Ovary (tissue), 3 donors: ENCODE data around the gene DAB1.

Experiments
- POLR2A ChIP-seq: fragments of 450-650 bp; IDR thresholded peaks from one replicate; pipeline ENCODE4 v1.6.1; 2017; ENCODE audit warnings: antibody characterized with exemption, mild to moderate bottlenecking, moderate library complexity
- TF ChIP-seq, protein P1 (sequence below), 3 donors: fragments of 450-650 bp in 2 of 3; fragments of 200-600 bp in 1 of 3; IDR thresholded peaks; one replicate each; pipeline versions ENCODE4 v1.5.1 to v1.8.0; 2016 to 2022; ENCODE audit warnings: antibody characterized with exemption in 3 of 3, mild to moderate bottlenecking in 1 of 3
- donor health status: DM: no; HTN: no; CAD: no.

DNA sequence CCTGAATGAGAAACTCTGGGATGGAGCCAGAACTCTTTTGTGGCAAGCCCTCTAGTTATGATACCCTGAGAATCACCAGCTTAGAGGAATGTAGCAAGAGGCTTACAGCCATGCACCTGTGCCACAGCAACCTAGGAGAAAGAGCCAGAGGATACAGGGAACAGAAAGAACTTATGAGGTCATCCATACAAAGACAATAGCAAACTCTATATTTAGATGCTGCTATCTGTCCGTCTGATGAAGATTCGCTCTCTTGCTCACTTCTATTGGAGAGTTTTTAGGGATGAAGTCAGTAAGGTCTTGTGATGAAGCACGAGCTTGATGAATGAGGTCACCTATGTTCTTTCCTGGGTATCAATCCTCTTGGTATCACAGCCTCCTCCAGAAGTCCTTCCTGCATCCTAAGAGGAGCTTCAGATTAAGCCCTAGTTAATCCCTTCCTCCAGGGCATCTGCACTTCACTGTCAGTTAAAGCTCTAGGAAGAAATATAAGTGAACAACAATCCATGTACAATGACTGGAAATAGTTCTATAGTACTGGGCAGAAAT lies 185.6 kb downstream of the DAB1 start:
- TF ChIP-seq, protein P1, sequence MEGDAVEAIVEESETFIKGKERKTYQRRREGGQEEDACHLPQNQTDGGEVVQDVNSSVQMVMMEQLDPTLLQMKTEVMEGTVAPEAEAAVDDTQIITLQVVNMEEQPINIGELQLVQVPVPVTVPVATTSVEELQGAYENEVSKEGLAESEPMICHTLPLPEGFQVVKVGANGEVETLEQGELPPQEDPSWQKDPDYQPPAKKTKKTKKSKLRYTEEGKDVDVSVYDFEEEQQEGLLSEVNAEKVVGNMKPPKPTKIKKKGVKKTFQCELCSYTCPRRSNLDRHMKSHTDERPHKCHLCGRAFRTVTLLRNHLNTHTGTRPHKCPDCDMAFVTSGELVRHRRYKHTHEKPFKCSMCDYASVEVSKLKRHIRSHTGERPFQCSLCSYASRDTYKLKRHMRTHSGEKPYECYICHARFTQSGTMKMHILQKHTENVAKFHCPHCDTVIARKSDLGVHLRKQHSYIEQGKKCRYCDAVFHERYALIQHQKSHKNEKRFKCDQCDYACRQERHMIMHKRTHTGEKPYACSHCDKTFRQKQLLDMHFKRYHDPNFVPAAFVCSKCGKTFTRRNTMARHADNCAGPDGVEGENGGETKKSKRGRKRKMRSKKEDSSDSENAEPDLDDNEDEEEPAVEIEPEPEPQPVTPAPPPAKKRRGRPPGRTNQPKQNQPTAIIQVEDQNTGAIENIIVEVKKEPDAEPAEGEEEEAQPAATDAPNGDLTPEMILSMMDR (IDR thresholded peaks at IDR 0.05) = no peak
- no peak for TF ChIP-seq POLR2A
